ENCODE data around the gene SIK2.
A peak's percentile ranks its signal among the peaks of the same experiment; 100 is the strongest.
"Not testable (repeated sequence)": the region's sequence is repeated elsewhere in the genome, so short reads cannot be mapped to it uniquely, and the experiment has no call there.

The SIK2 gene

GRCh38 chr11:111629499-111629898 lies 27.2 kb downstream of the SIK2 start:
- no peak for DNase-seq

GRCh38 chr11:111631024-111631665 lies 28.9 kb downstream of the SIK2 start:
- DNase-seq, result no peak

GRCh38 chr11:111631666-111632039 lies 29.4 kb downstream of the SIK2 start:
- no peak for DNase-seq

- no peak for DNase-seq
Observed at GRCh38 chr11:111632516-111633220, 30.4 kb downstream of the SIK2 start.

DNA sequence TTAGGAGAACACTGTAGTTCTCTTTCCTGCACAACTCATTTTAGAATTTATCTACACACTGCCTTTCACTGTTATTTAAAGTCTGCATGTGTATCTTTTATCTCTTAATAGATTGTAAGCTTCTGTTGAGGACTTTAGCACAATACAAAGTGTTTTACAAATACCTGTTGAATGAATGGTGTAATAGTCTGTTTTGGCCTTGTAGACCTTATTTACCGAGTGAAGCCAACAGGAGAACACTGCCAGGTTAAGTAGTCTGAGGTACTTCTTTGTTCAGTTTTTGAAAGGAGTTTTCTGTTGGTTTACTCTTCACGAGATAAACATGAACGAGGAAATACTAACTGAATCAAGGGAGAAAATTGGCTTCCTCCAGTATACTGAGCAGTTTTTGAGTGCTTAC lies 31.0 kb downstream of the SIK2 start:
- DNase-seq, result no peak

GRCh38 chr11:111633756-111634362 lies 31.6 kb downstream of the SIK2 start:
- no peak for DNase-seq

GRCh38 chr11:111634981-111635705 lies 32.9 kb downstream of the SIK2 start:
- no peak for DNase-seq

DNA sequence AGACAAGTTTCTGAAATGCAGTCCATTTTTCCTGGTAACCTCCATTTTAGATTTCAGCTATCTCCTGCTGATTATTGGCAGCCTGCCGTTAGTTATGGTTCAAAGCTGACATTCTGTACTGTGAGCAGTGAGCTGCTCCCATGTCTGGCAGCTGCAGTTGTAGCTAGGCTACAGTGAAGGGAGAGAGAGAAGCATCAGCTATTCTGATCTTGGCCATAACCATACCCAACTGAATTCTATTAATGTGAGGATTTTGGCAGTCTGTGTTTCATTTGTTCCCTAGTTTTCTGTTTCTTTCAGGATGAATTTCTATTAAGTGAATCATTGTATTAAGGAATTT lies 33.4 kb downstream of the SIK2 start:
- DNase-seq, result peak; percentile 5

GRCh38 chr11:111637885-111638284 lies 35.6 kb downstream of the SIK2 start:
- no peak for DNase-seq

DNA sequence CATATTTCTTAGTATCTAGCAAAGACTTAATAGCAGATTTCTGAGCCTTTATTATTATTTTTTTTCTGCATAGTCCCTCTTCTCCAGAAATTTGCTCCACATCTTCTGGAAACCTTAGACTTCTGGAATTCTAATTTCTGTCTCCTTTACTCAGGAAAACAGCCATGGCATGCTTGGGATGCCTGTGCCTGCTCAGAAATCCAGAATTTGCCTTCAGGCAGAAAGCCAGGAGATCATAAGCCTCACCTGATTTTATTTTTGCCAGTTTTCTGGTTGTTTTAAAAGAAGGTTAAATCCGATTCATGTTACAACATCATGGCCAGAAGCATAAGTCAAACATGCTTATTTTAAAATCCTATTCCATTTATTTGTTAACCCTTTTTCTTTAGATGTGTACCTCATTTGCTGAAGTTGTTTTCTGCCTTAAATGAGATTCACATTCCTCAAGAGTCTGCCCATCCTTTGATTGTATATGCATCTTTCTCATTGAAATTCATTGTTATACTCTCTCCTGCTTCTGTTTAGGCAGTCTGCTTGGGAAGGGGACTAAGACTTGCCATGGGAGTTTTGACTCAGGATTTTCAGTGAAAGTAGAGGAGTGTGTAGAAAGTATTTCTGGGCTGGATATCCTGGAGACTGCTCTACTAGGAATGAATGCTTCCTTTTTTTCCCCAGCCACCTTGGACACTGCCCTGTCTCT lies 37.1 kb downstream of the SIK2 start:
- DNase-seq, result no peak

DNA sequence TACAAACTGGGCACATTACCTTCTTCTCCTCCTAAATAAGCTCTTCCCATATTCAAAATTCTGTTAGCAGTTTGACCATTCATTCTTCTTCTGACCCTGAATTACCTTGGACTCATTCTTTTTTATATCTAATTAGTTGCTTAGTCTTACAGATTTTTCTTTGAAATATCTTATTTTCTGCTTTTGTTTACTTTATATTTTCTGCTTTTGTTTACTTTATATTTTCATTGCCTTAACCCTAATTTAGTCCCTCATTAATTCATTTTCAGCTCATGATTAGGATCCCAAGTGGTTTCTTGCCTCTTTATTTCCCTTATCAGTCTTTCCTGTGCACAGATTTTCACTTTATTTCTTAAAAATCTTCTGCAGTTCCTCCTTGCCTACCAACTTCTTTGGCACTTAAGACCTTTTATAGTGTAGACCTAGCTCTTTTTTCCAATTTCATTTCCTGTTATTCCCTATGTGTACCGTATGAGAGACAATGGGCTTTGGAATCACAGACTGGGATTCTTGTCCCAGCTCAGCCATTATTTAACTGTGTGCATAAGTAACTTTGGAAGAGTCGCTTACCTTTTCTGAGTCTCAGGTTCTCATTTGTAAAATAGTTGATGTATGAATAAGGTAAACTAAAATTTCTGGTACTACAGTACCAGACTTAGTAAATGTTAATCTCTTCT lies 39.2 kb downstream of the SIK2 start:
- no peak for DNase-seq

DNA sequence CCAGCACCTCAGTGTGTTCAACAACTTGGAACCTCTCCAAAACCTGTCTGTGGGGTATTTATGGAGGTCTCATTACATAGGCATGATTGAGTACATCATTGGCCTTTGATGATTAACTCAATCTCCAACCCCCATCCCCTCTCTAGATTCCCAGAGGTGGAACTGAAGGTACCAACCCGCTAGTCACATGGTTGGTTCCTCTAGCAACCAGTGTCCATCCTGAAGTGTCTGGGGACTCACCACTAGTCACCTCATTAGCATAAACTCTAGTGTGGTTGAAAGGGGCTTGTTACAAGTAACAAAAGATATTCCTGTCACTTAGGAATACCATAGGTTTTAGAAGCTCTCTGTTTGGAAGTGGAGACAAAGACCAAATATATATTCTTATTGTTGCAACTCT lies 40.3 kb downstream of the SIK2 start:
- no peak for DNase-seq

DNA sequence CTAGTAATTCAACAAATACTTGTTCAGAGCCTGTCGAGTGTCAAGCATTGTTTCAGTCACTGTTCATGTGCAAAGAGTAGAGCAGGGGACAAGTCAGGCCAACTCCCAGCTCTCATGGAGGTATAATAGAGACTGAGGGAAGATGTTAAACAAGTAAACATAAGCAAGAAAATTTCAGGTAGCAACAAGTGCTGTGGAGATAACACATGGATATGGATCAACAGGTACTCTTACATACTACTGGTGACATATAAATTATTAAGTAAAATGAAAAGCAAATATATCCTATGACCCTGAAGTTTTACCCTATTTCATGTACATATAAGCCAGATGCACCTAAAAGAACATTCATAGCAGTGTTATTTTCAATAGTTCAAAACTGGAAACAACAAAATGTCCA lies 42.7 kb downstream of the SIK2 start:
- no peak for DNase-seq

DNA sequence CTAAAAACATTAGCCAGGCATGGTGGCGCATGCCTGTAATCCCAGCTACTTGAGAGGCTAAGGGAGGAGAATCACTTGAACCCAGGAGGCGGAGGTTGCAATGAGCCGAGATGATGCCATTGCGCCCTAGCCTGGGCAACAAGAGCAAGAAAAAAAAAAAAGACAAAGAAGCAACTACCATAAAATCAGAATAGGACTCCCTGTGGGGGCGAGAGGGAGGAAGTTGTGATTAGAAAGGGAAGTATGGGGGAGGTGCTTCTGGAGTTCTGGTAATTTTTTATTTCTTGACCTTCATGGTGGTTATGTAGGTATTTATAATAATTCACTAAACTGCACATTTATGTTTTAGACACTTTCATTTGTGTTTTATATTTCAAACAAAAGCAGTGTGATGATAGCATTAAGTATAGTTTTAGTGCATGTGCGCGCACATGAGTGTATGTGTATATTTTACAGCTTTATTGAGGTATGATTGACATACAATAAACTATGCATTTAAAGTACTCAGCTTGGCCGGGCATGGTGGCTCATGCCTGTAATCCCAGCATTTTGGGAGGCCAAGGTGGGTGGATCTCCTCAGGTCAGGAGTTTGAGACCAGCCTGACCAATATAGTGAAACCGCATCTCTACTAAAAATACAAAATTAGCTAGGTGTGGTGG lies 43.5 kb downstream of the SIK2 start:
- no peak for DNase-seq

DNA sequence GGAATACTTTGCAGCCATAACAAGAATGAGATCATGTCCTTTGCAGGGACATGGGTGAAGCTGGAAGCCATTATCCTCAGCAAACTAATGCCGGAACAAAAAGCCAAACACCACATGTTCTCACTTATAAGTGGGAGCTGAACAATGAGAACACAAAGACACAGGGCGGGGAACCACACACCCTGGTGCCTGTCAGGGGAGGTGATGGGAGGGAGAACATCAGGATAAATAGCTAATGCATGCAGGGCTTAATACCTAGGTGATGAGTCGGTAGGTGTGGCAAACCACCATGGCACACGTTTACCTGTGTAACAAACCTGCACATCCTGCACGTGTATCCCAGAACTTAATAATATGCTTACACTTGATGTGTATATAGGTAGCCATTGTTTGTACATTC lies 49.1 kb downstream of the SIK2 start:
- not testable (repeated sequence) for DNase-seq

DNA sequence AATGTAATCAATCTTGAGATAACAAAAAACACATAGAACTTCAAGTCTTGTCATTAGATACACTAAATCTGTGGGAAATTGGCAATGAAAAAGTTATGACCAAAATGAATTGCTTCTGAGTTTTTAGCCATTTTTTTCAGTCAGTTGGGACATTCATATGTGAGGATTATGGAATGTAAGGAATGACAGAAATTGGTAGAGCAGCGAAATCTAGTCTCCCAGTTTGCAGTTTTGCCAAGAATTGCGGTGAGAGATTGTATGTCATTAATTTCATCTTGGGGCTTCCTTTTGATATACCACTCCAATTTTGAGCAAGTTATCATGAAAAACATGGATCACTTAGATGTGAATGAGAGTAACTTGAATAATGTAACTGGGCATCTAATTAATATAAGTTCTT lies 49.9 kb downstream of the SIK2 start:
- no peak for DNase-seq

GRCh38 chr11:111654601-111655000 lies 52.4 kb downstream of the SIK2 start:
- DNase-seq, result no peak

- no peak for DNase-seq
Observed at GRCh38 chr11:111655924-111656323, 53.7 kb downstream of the SIK2 start.

GRCh38 chr11:111657905-111658304 lies 55.7 kb downstream of the SIK2 start:
- not testable (repeated sequence) for DNase-seq

- DNase-seq, result not testable (repeated sequence)
Observed at GRCh38 chr11:111658493-111658892, 56.2 kb downstream of the SIK2 start.

GRCh38 chr11:111659201-111660115 lies 57.2 kb downstream of the SIK2 start:
- DNase-seq, result no peak
